Measurements from ENCODE around the gene WDR82.

- no peak for TF ChIP-seq GABPA (IDR thresholded peaks at IDR 0.05; ENCODE audit: low read depth)
- TF ChIP-seq CTCF (IDR thresholded peaks at IDR 0.05; ENCODE audit: insufficient read depth, low read length), result peak; percentile 20
These were observed 13.2 kb upstream of the WDR82 start for GRCh38 chr3:52291508-52292181.
